ENCODE results near the gene ZIC4.

Gene ZIC4

GRCh38 chr3:147356145-147356908, 50.0 kb downstream of the ZIC4 start:
- no peak for DNase-seq (ENCODE audit: low read depth in 1 of 2, low spot score in 1 of 2)

DNA sequence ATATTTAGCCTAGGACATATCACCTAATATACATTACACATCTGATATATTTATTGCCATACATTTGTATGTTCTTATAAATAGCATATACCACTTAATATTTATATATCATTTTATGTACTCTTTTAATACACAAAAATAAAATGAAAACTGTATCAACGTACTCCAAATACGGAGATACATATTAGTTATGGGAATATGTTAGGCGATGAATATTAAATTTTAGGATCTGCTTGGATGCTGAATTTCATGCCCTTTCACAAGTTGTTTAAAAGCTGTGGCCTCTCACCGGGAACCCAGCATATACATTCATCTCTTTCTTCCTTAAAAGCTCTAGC, 50.6 kb downstream of the ZIC4 start:
- no peak for DNase-seq (ENCODE audit: low read depth in 1 of 2, low spot score in 1 of 2)

- no peak for DNase-seq (ENCODE audit: low read depth in 1 of 2, low spot score in 1 of 2)
These were observed 51.1 kb downstream of the ZIC4 start for GRCh38 chr3:147355084-147355752.

- DNase-seq (ENCODE audit: low read depth in 1 of 2, low spot score in 1 of 2) = no peak
These were observed 51.7 kb downstream of the ZIC4 start for GRCh38 chr3:147354623-147355022.

DNA sequence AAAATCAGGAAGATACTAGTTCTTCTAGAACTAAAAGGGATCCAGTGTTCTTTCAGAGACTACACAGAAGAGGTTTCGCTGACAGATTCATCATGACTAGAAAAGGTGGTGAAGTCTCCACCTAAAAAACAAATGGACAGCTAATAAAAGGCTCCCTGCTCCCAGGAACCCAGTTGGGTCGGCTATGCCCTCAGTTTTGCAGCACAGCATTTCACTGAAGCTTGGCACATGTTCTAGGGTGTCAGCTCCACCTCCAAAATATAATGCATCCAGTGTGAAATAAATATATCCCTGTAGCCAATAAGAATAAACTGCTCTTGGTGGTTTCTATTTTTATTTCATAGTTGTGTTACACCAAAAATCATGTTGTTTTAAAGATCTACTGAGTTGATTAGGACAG, 55.0 kb downstream of the ZIC4 start:
- no peak for DNase-seq (ENCODE audit: low read depth in 1 of 2, low spot score in 1 of 2)

- DNase-seq (ENCODE audit: low read depth in 1 of 2, low spot score in 1 of 2) = no peak
These were observed 57.4 kb downstream of the ZIC4 start for GRCh38 chr3:147348976-147349375.

- no peak for DNase-seq (ENCODE audit: low read depth in 1 of 2, low spot score in 1 of 2)
These were observed 62.4 kb downstream of the ZIC4 start for GRCh38 chr3:147343926-147344325.

DNA sequence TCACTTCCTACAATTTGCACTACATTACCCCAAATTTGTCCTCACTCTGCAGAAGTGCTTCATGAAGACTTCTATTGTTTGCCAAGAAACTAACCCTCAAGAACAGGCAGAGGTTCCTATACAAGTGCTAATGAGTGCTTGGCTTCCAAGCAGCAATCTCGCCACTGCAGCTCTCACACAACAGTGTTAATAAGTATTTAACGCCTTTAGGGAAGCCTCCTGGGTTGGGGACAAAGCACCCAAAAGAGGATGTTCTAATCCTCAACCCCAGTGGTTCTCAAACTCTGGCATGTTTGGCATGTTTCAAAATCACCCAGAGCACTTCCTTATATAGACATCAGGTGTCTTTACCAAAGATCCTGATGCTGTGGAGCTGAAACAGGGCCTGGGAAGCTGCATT, 64.6 kb downstream of the ZIC4 start:
- DNase-seq (ENCODE audit: low read depth in 1 of 2, low spot score in 1 of 2) = no peak

GRCh38 chr3:147336543-147337278, 69.6 kb downstream of the ZIC4 start:
- no peak for DNase-seq (ENCODE audit: low read depth in 1 of 2, low spot score in 1 of 2)

Measured in stimulated activated CD4-positive, alpha-beta T cell treated with anti-CD3 and anti-CD28 coated beads, Interleukin-15, amount 100 ng/mL, for 1 hour (primary cell).